ENCODE measurements around the gene OAF. TPM values are rescaled to one million over a fixed set of nuclear protein-coding genes. Genes with fewer than 3 reads are reported as not detected.

OAF gene
- total and polyA plus RNA-seq, 9 of the 15 experiments (the other 6 are each of a cell fraction or from before 2014, with no cell fraction given): 1.1 to 21.6 (median 7.5) TPM

GRCh38 chr11:120181376-120181975, 29.4 kb upstream of the OAF start (continued):
- TF ChIP-seq ZNF318 (IDR thresholded peaks at IDR 0.05; ENCODE audit: borderline replicate concordance in 1 of 2, low read depth in 1 of 2) (no peak), ZNF263 (CRISPR knock-in tag; IDR thresholded peaks at IDR 0.05; ENCODE audit: borderline replicate concordance) (no peak), THRAP3 (IDR thresholded peaks at IDR 0.05; ENCODE audit: borderline replicate concordance) (no peak), LCOR (CRISPR knock-in tag; IDR thresholded peaks at IDR 0.05) (no peak), MAFG (tag; conservative IDR thresholded peaks at IDR 0.05) (no peak), TFAP4 (CRISPR knock-in tag; IDR thresholded peaks at IDR 0.05; ENCODE audit: borderline replicate concordance) (no peak), BCLAF1 (IDR thresholded peaks at IDR 0.05; ENCODE audit: borderline replicate concordance in 1 of 2, control insufficient read depth in 1 of 2, low read depth in 2 of 2, low read length in 1 of 2) (no peak), MCM3 (IDR thresholded peaks at IDR 0.05) (no peak)

All from K562 (cell line).